Measurements from ENCODE around the gene POLR2L.

POLR2L gene

GRCh38 chr11:842370-843002 is at the start of gene POLR2L, which contains the start of gene TSPAN4:
POLR2L (minus strand) TSS chr11:842529; CDS start chr11:842508, 21 bp downstream.
TSPAN4 (plus strand) TSS chr11:842852; CDS start chr11:850305, 7,453 bp downstream.
- peak; percentile 91 for DNase-seq (ENCODE audit: low read depth)

GRCh38 chr11:890794-891540 is 48.6 kb upstream of the POLR2L start:
- DNase-seq (ENCODE audit: low read depth) = no peak

DNA sequence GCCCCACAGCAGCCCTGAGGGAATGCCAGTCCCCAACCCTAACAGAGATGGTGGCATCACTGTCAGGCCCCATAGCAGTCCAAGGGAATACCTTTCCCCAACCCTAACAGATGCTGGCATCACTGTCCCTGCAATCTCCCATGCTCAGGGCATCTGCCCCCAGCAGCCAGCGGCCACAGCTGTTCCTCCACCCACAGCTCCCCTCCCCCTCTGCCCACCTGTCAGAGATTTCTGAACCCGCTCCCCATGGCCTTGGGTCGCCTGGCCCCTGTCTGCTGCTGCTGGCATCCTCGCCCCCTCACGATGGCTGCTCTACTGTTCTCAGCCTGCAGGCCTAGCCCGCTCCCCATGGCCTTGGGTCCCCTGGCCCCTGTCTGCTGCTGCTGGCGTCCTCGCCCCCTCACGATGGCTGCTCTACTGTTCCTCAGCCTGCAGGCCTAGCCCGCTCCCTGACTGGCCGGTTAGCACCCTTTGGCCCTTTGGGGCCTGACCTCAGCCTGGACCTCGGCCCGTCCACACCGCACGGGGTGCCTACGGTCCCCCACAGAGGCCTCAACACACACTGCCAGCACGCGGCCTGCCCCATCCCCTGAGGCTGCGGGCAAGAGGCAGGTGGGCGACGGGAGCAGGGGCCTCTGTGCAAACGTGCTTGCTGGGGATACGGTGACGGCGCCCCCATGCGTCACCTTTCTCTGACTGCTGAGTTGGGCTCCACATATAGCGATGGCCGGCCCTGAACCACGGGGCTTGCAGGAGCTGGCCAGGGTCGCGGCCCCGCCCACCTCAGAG is 47.6 kb upstream of the POLR2L start:
- no peak for DNase-seq (ENCODE audit: low read depth)

DNA sequence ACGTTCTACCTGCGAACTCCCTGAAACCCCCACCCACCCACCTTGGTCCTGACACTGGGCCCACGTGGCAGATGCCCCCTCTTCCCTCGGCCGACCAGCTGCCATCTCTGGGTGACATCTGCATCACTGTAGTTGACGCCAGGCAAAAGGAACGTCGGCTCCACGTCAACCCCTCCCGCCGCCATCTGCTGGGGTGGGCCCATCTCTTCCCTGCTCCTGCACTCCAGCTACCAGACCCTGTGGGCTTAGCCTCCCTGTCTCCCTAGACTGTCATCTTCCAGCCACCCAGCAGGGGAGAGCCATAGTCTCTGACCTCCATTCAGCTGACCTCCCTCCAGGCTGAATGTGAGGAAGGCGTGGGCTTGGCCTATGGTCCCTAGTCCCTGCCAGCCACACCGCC is 46.9 kb upstream of the POLR2L start:
- DNase-seq (ENCODE audit: low read depth) = no peak

DNA sequence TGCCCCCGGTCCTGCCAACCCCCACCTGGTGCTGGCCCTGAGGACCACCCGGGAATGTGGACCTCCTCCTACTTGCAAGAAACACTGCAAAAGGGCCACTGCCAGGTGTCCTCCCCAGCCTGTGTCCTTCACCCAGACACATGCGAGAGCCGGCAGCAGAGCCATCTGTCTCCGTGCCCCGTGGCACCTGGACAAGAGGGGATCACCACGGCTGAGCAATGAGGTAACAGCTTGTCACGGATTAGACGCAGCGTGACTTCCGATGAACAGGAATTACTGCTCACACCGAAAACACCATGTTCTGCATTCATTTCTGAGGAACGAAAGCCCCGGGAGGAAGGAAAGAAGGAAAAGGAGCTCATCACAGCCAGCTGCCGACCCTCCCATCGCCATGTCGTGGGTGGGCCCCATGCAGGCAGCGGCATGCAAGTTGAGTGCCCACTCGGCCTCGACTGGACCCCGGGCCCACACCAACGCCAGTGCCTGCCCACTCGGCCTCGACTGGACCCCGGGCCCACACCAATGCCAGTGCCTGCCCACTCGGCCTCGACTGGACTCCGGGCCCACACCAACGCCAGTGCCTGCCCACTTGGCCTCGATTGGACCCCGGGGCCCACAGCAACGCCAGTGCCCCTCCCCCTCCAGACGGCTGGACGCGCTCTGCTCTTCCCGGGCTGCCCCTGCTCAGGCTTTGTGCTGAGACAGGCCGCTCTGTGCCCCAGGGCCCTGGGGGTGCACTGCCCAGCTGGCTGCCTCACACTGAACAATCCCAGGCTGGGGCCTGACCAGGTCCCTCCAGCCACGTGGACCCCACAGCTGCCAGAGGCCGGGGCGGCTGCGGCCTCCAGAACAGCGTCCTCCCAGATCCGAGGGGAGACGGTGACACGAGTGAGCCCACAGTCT is 46.2 kb upstream of the POLR2L start:
- DNase-seq (ENCODE audit: low read depth) = no peak

DNA sequence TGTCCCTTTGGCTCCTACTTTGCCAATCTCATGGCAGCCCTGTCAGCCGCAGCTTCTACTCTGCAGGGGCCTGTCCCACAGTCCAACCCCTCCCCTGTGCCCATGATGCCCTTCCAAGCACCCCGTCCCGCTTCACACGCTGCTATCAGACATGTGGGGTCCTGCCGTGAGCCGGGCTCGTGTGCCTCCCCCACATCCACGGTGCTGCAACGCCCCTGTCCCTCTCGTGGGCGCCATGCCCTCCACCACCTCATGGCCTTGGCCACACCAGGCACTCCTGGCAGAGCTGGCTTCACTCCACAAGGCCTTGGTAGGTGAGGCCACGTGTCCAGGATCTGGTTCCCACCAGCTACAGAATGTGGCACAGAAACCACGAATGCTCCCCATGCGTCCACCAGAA is 45.3 kb upstream of the POLR2L start:
- no peak for DNase-seq (ENCODE audit: low read depth)

GRCh38 chr11:886568-886967 is 44.2 kb upstream of the POLR2L start:
- DNase-seq (ENCODE audit: low read depth) = no peak

- no peak for DNase-seq (ENCODE audit: low read depth)
These were observed 42.3 kb upstream of the POLR2L start for GRCh38 chr11:884578-885070.

DNA sequence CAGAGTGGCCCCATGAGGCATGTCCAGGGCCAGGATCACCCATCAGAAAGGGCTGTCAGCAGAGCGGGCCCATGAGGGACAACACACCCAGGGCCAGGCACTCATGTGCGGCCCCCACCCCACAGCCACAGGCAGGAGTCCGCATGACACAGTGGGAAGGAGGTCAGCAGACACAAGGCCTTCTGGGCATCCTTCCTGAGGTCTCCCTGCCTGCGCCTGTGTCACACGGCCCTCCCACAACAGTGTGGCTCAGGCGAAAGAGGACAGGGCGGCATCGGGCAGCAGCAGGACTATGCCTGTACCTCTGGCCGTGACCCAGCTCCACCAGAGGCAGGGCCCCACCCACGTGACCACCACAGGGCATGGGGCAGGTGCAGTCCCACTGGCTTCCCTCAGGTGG is 41.2 kb upstream of the POLR2L start:
- no peak for DNase-seq (ENCODE audit: low read depth)

DNA sequence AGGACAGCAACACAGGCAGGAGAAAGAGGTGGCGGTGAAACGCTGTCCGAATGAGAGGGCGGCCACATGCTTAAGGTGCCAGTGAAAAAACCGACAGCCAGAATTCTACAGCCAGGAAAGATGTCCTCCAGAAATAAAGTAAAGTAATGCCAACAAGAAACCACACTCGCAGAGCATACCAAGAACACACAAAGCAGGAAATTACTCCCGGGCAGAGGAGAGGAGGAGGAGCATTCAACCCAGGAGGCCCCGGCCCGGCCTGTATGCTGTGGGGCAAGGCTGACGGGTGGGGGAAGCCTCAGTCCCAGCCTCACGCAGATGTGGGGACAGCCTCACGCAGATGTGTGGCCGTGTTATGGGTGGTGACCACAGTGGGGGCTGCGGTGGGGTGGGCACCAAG is 40.3 kb upstream of the POLR2L start:
- no peak for DNase-seq (ENCODE audit: low read depth)

GRCh38 chr11:880447-880846 is 38.1 kb upstream of the POLR2L start:
- DNase-seq (ENCODE audit: low read depth) = no peak

GRCh38 chr11:877565-877964 is 35.2 kb upstream of the POLR2L start:
- DNase-seq (ENCODE audit: low read depth) = no peak

GRCh38 chr11:876545-876944 is 34.2 kb upstream of the POLR2L start:
- no peak for DNase-seq (ENCODE audit: low read depth)

- DNase-seq (ENCODE audit: low read depth) = no peak
These were observed 33.5 kb upstream of the POLR2L start for GRCh38 chr11:875769-876301.

- DNase-seq (ENCODE audit: low read depth) = no peak
These were observed 32.9 kb upstream of the POLR2L start for GRCh38 chr11:875203-875602.

DNA sequence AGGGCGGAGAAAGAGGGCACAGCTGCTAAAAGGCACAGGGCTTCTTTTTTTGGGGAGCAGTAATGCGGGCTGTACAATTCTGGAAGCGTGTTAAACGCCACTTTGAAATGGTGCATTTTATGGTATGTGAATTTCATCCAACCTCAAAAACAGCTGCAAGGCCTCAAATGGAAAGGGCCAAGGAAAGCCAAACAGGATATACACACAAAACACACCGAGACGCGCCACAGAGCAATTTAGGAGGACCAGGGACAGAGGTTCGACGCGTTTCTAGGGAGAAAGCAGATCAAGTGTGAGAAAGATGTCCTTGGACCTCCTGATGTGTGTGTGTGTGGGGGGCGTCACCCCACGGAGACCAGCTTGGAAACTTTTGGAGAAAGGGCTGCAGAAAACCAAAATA is 31.4 kb upstream of the POLR2L start:
- no peak for DNase-seq (ENCODE audit: low read depth)

- DNase-seq (ENCODE audit: low read depth) = no peak
These were observed 30.5 kb upstream of the POLR2L start for GRCh38 chr11:872799-873198.

GRCh38 chr11:871472-871871 is 29.1 kb upstream of the POLR2L start:
- DNase-seq (ENCODE audit: low read depth) = no peak

DNA sequence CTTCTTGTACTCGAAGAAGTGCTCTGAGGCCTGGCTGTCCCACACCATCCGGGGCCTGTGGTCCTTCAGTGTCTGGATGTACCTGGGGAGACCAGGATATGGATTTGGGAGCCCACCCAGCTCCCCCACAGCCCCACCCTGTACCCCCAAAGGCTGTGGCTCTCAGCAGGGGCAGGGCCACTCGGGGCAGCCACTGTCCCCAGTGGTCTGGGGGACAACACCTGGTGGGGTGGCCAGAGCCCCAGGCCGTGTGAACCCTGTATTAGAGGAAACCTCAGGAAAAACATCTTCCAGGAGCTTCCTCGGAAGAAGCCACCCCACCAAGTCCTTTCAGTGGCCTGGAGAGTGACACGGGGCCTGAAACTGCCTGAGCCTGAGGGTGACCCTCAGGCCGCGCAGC is 28.1 kb upstream of the POLR2L start:
- no peak for DNase-seq (ENCODE audit: low read depth)

DNA sequence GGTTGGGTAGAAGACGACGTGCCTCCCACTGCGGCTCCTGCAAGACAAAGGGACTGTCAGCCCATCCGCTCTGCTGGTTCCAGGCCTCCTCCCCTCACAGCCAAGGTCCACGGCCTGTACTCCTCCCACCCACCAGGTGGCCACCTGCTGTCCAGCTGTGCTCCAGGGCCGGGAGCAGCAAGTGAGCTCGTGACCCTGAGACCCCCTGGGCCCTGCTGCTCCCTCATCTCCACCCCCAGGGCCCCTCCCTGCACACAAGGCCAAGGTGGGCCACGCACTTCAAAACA is 27.7 kb upstream of the POLR2L start:
- DNase-seq (ENCODE audit: low read depth) = no peak

DNA sequence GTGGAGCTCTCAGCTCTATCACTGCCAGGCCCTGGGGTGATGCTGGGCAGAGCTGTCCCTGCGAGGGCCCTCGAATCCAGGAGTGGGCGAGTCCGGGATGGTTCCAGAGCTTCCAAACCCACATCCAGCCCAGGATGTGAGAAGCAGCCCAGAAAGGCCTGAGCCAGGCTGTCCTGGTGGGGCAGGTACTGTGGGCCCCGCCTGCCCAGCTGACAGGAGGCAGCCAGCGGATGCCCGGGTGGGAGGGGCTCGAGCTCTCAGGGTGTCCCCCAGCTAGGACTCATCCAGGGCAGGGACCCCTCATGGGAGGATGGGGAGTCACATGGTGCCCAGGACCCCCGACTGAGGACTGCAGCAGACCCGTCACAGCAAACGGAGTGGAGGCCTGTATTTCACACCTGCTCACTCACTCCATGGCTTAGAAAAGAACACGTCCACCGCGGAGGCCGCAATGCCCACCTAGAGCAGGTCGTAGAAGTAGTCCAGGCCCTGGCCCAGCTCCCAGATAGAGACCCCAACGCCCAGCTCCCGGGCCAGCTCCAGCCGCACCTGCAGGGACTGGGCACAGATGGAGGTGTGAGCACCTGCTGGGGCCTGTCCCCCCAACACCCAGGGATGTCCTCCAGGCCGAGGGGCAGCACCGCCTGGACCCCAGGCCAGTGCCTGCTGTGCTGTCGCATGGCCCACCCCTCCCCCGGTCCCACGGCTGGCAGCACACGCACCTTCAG is 27.2 kb upstream of the POLR2L start:
- no peak for DNase-seq (ENCODE audit: low read depth)

Data from iris pigment epithelial cell (primary cell).